Heart left ventricle (tissue), 16 donors: ENCODE results near the gene APOBEC4. TPM values are rescaled to one million over a fixed set of nuclear protein-coding genes. Genes with fewer than 3 reads are reported as not detected.

ENCODE experiments used
- ATAC-seq, 4 donors: fragments of 200-7000 bp; cut with Tn5 transposase; one replicate each; pipeline ENCODE4 v1.9.1; 2020 to 2022; ENCODE audit warnings: moderate library complexity in 4 of 4, mild to moderate bottlenecking in 3 of 4, moderate number of reproducible peaks in 1 of 4
- DNase-seq, 5 donors: peaks; one replicate each; pipeline ENCODE4 v3.0.0-alpha.2; 2020
- H3K27ac ChIP-seq, 12 donors: fragments of 200-600 bp; sonication (generic) in 4 of 12; one replicate each; pipeline versions ENCODE4 v1.5.0 to v1.8.0; 2016 to 2022; ENCODE audit warnings: mild to moderate bottlenecking in 2 of 12
- H3K27me3 ChIP-seq, 9 donors: fragments of 200-600 bp; sonication (generic) in 2 of 9; one replicate each; pipeline versions ENCODE4 v1.5.1 to v1.8.0; 2016 to 2022; ENCODE audit warnings: mild to moderate bottlenecking in 3 of 9
- H3K36me3 ChIP-seq, 9 donors: fragments of 200-600 bp; sonication (generic) in 2 of 9; one replicate each; pipeline versions ENCODE4 v1.5.0 to v1.8.0; 2018 to 2022; ENCODE audit warnings: mild to moderate bottlenecking in 2 of 9
- H3K4me1 ChIP-seq, 12 donors: fragments of 200-600 bp; sonication (generic) in 4 of 12; one replicate each; pipeline versions ENCODE4 v1.5.0 to v1.8.0; 2016 to 2022; ENCODE audit warnings: mild to moderate bottlenecking in 3 of 12
- H3K4me3 ChIP-seq, 12 donors: fragments of 200-600 bp; sonication (generic) in 4 of 12; one replicate each; pipeline versions ENCODE4 v1.5.0 to v1.8.0; 2017 to 2022; ENCODE audit warnings: mild to moderate bottlenecking in 9 of 12, moderate library complexity in 4 of 12
- H3K9me3 ChIP-seq, 12 donors: fragments of 200-600 bp; sonication (generic) in 4 of 12; one replicate each; pipeline versions ENCODE4 v1.5.0 to v1.8.0; 2016 to 2022; ENCODE audit warnings: mild to moderate bottlenecking in 1 of 12
- CTCF ChIP-seq, 12 donors: fragments of 200-600 bp; sonication (generic) in 4 of 12; IDR thresholded peaks; one replicate each; pipeline versions ENCODE4 v1.5.0 to v1.8.0; 2018 to 2022; ENCODE audit warnings: antibody characterized with exemption in 12 of 12, mild to moderate bottlenecking in 5 of 12
- POLR2A ChIP-seq, 2 donors: fragments of 450-650 bp; IDR thresholded peaks; one replicate each; pipeline ENCODE4 v1.6.1; 2017; ENCODE audit warnings: antibody characterized with exemption in 2 of 2, mild to moderate bottlenecking in 2 of 2, moderate library complexity in 2 of 2
- WGBS, 4 donors: extraction: QIAGEN DNeasy Blood & Tissue Kit in 2 of 4; methylation state at CpG; one replicate each; pipeline versions ENCODE4 v1.1.5 to v1.1.7; 2013 to 2018; 5-methylcytosine and 5-hydroxymethylcytosine counted together
- intact Hi-C, 10 donors: fragments of 100-400 bp; cut with DNase I; formaldehyde crosslinking; loops; one replicate each; pipeline versions ENCODE4 v1.11.1 to v1.14.2; 2022
- polyA plus RNA-seq, 2 donors: library from polyadenylated mRNA; stranded (reverse); fragments of 200-250 nt; gene quantifications; one replicate each; pipeline ENCODE4 v1.2.3, GENCODE V29; 2013
- total RNA-seq, 9 donors: library from RNA; depleted of rRNA in 2 of 9; stranded (reverse); fragments of >200 nt in 2 of 9; fragmentation: NEBNext Ultra II Directional in 3 of 9; extraction: Animal tissue kit (Norgen Biotek cat#: 25700) in 3 of 9; gene quantifications; one replicate each; pipeline versions ENCODE4 v1.1.0 to v1.2.4, GENCODE V29; 2016 to 2023
- donor health status: ischemic (EF 13 %, LVEDD 7.1; RV severe dilation, severe dysfunction).
- donor health status: healthy with polysubstance abuse.
- donor health status: DM: no; HTN: yes; CAD: no.
- donor health status: DM: no; HTN: no; CAD: no.
- donor health status: ischemic (EF 25% LVEDD 6.9; RV normal size, moderate dysfunction).
- donor health status: ischemic (EF 25% LVEDD 5.7; RV mildly dilated, moderate dysfunction).
- donor health status: healthy.
- donor health status: DM: yes; HTN: yes; CAD: no.
- donor health status: ischemic (EF 35%, LVEDD 5.7; RV mildly dilated, moderate dysfunction).
- donor health status: nonischemic (EF 11% LVEDD 7.7; RV severe dilation, severe dysfunction).
- donor health status: DM: yes; HTN: yes; CAD: no.
- donor health status: PGD.
- donor health status: ischemic (EF 29% LVEDD 5.4; RV normal size, mild dysfunction).
- donor health status: nonischemic (EF 23%, LVEDD 6.1; RV moderate dilation, normal function).

Gene APOBEC4
- total and polyA plus RNA-seq, 11 donors = 0.30 TPM; not detected in 10

- Histone ChIP-seq H3K4me3 (peak overlapping the region in 4 of 12 donors; percentile 80 to 90 (median 82)), H3K4me1 (peaks cover 0 to 17% (median 7%) of the 10 kb centered on the region in 12 donors), H3K27me3 (no peaks in the 10 kb centered on the region), H3K9me3 (no peaks in the 10 kb centered on the region), H3K27ac (peak overlapping the region in 9 of 12 donors; percentile 5 to 96 (median 82)), H3K36me3 (no peaks in the 10 kb centered on the region)
- no peak for ATAC-seq
- no peak for DNase-seq
- TF ChIP-seq CTCF (IDR thresholded peaks at IDR 0.05) = no peak
- intact Hi-C loops = loop anchor here in 3 of 10 donors (5.0 to 10.0 kb wide), 2 partner anchors 167 to 354 kb away; partner anchors contain the start of gene SMG7 (in 2 of the 3)
- WGBS, 4 donors = 79 to 88% (median 86%) methylated on average over 7 of the region's 7 CpGs
Measured at GRCh38 chr1:183638649-183639387, 14.3 kb downstream of the APOBEC4 start.

GRCh38 chr1:183636783-183637182 lies 16.3 kb downstream of the APOBEC4 start:
- H3K4me3 ChIP-seq = peak overlapping the region; percentile 66 to 97 (median 83)
- intact Hi-C loops = loop anchor here in 3 of 10 donors (5.0 to 10.0 kb wide), 2 partner anchors 164 to 352 kb away; partner anchors contain the start of gene SMG7 (in 2 of the 3)
- no peak for DNase-seq
- TF ChIP-seq CTCF (IDR thresholded peaks at IDR 0.05) = no peak
- no peak for TF ChIP-seq POLR2A (IDR thresholded peaks at IDR 0.05)
- H3K36me3 ChIP-seq = peaks cover 0 to 13% (median 11%) of the 10 kb centered on the region in 9 donors
- no peaks in the 10 kb centered on the region for H3K27me3 ChIP-seq
- H3K27ac ChIP-seq = peak overlapping the region; percentile 18 to 99 (median 92)
- peaks cover 0 to 37% (median 25%) of the 10 kb centered on the region in 12 donors for H3K4me1 ChIP-seq
- H3K9me3 ChIP-seq = no peaks in the 10 kb centered on the region
- ATAC-seq = no peak
- WGBS, 4 donors = 34 to 41% (median 39%) methylated on average over 5 of the region's 5 CpGs

GRCh38 chr1:183636334-183636682 lies 16.8 kb downstream of the APOBEC4 start:
- Histone ChIP-seq H3K9me3 (no peaks in the 10 kb centered on the region), H3K27me3 (no peaks in the 10 kb centered on the region), H3K27ac (peak overlapping the region; percentile 18 to 99 (median 92)), H3K4me1 (peaks cover 0 to 42% (median 29%) of the 10 kb centered on the region in 12 donors), H3K36me3 (peaks cover 0 to 16% (median 14%) of the 10 kb centered on the region in 9 donors), H3K4me3 (peak overlapping the region; percentile 66 to 97 (median 83))
- TF ChIP-seq POLR2A (IDR thresholded peaks at IDR 0.05) = no peak
- no peak for TF ChIP-seq CTCF (IDR thresholded peaks at IDR 0.05)
- no peak for ATAC-seq
- intact Hi-C loops = loop anchor here in 3 of 10 donors (5.0 to 10.0 kb wide), 2 partner anchors 164 to 352 kb away; partner anchors contain the start of gene SMG7 (in 2 of the 3)
- no peak for DNase-seq
- 1 to 2% (median 2%) methylated on average over 13 to 15 of the region's 15 CpGs for whole genome bisulfite sequencing, 4 donors

GRCh38 chr1:183635606-183636333 lies 17.3 kb downstream of the APOBEC4 start, which contains the start of gene ARPC5:
TSS of gene ARPC5 (minus strand) at chr1:183635783. CDS start at chr1:183635659, 124 bp downstream.
- Histone ChIP-seq H3K9me3 (no peaks in the 10 kb centered on the region), H3K4me1 (peaks cover 0 to 47% (median 34%) of the 10 kb centered on the region in 12 donors), H3K27me3 (no peaks in the 10 kb centered on the region), H3K4me3 (peak within 1 kb of the TSS; percentile 66 to 97 (median 84)), H3K36me3 (peaks cover 0 to 22% (median 16%) of the 10 kb centered on the region in 9 donors), H3K27ac (peak within 1 kb of the TSS; percentile 82 to 99 (median 94))
- peak; percentile 95 to 97 (median 96) for ATAC-seq
- intact Hi-C loops = loop anchor here in 3 of 10 donors (5.0 to 10.0 kb wide), 2 partner anchors 163 to 351 kb away; partner anchors contain the start of gene SMG7 (in 2 of the 3)
- DNase-seq = peak; percentile 97 to 99 (median 98)
- WGBS, 4 donors = 0 to 2% (median 1%) methylated on average over 24 to 65 of the region's 65 CpGs
- TF ChIP-seq CTCF (IDR thresholded peaks at IDR 0.05) (no peak), POLR2A (IDR thresholded peaks at IDR 0.05) (peak; percentile 70 to 93)
